ENCODE data around the gene ITPKB.
A peak's percentile ranks its signal among the peaks of the same experiment; 100 is the strongest.

Gene ITPKB

GRCh38 chr1:226638001-226638601, 101.0 kb downstream of the ITPKB start:
- TF ChIP-seq CTCF (IDR thresholded peaks at IDR 0.05; ENCODE audit: borderline replicate concordance, insufficient read depth, low read depth, low read length): no peak
- H3K4me3 ChIP-seq (ENCODE audit: low read depth, low read length): no peak overlapping the region

- no peak overlapping the region for H3K4me3 ChIP-seq (ENCODE audit: low read depth, low read length)
- TF ChIP-seq CTCF (IDR thresholded peaks at IDR 0.05; ENCODE audit: borderline replicate concordance, insufficient read depth, low read depth, low read length): no peak
Observed at GRCh38 chr1:226637147-226637935, 101.7 kb downstream of the ITPKB start.

- TF ChIP-seq CTCF (IDR thresholded peaks at IDR 0.05; ENCODE audit: borderline replicate concordance, insufficient read depth, low read depth, low read length): no peak
Observed at GRCh38 chr1:226636847-226637096, 102.3 kb downstream of the ITPKB start.

GRCh38 chr1:226635456-226635941, 103.6 kb downstream of the ITPKB start:
- TF ChIP-seq CTCF (IDR thresholded peaks at IDR 0.05; ENCODE audit: borderline replicate concordance, insufficient read depth, low read depth, low read length): no peak
- H3K4me3 ChIP-seq (ENCODE audit: low read depth, low read length): no peak overlapping the region

More at GRCh38 chr1:226636847-226637096, 102.3 kb downstream of the ITPKB start:
- H3K4me3 ChIP-seq (ENCODE audit: low read depth, low read length): no peak overlapping the region

- H3K4me3 ChIP-seq (ENCODE audit: low read depth, low read length): no peak overlapping the region
- no peak for TF ChIP-seq CTCF (IDR thresholded peaks at IDR 0.05; ENCODE audit: borderline replicate concordance, insufficient read depth, low read depth, low read length)
Observed at GRCh38 chr1:226634611-226635246, 104.4 kb downstream of the ITPKB start.

GRCh38 chr1:226634166-226634588, 104.9 kb downstream of the ITPKB start:
- no peak overlapping the region for H3K4me3 ChIP-seq (ENCODE audit: low read depth, low read length)
- TF ChIP-seq CTCF (IDR thresholded peaks at IDR 0.05; ENCODE audit: borderline replicate concordance, insufficient read depth, low read depth, low read length): peak; percentile 94
